ENCODE data around the gene PTTG2. TPM values are rescaled to one million over a fixed set of nuclear protein-coding genes. Genes with fewer than 3 reads are reported as not detected.

PTTG2 gene
- total RNA-seq, 4 donors from 2014 or later, result 2.0 TPM; not detected in 3

DNA sequence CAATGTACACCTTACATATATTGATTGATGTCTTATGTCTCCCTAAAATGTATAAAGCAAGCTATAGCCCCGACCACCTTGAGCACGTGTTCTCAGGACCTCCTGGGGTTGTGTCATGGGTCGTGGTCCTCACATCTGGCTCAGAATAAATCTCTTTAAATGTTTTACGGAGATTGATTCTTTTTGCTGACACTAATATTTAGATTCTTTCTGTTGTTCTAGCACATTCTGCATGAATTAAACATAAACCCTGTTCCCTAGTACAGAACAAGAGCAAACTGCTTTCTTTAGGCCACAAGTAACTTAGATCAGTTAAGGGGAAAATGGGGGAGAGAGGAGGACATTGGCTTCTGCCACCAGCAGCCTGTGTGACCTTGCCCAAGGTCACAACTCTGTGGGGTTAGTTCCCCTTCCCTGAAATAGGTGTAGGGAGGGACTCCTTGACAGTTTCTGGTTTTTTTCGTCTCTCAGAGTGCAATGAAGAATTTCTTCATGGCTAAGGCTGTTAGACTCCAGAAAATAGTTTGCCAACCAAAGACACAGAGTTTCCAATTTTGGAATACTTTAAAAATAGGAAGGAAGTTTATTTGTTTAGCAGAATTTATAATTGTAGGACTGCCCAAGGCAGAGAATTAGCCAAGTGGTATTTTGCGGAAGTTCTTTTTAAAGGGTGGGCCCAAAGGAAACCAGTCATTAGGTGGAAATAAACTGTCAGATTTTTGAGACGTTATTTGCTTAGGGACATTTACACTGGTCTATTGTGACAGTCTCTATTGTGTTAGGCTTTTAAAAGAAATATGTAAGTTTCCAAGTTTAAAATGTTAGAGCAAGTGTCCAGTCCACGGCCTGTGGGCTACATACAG lies 29.4 kb downstream of the PTTG2 start:
- Histone ChIP-seq H3K27ac (peak overlapping the region; percentile 90 to 98 (median 96)), H3K4me3 (replicated peaks in 1 of 3) (no peak overlapping the region), H3K9me3 (no peaks in the 10 kb centered on the region), H3K27me3 (no peaks in the 10 kb centered on the region), H3K36me3 (no peaks in the 10 kb centered on the region), H3K4me1 (peaks cover 76 to 87% of the 10 kb centered on the region in 2 donors)
- TF ChIP-seq, protein P1, sequence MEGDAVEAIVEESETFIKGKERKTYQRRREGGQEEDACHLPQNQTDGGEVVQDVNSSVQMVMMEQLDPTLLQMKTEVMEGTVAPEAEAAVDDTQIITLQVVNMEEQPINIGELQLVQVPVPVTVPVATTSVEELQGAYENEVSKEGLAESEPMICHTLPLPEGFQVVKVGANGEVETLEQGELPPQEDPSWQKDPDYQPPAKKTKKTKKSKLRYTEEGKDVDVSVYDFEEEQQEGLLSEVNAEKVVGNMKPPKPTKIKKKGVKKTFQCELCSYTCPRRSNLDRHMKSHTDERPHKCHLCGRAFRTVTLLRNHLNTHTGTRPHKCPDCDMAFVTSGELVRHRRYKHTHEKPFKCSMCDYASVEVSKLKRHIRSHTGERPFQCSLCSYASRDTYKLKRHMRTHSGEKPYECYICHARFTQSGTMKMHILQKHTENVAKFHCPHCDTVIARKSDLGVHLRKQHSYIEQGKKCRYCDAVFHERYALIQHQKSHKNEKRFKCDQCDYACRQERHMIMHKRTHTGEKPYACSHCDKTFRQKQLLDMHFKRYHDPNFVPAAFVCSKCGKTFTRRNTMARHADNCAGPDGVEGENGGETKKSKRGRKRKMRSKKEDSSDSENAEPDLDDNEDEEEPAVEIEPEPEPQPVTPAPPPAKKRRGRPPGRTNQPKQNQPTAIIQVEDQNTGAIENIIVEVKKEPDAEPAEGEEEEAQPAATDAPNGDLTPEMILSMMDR (IDR thresholded peaks at IDR 0.05), result no peak
- no peak for TF ChIP-seq POLR2A (IDR thresholded peaks at IDR 0.05)
- intact Hi-C loops (cut with DNase I), result no loop called here
- WGBS, 2 donors, result 39 to 45% methylated on average over 8 of the region's 8 CpGs
- no peak for DNase-seq

DNA sequence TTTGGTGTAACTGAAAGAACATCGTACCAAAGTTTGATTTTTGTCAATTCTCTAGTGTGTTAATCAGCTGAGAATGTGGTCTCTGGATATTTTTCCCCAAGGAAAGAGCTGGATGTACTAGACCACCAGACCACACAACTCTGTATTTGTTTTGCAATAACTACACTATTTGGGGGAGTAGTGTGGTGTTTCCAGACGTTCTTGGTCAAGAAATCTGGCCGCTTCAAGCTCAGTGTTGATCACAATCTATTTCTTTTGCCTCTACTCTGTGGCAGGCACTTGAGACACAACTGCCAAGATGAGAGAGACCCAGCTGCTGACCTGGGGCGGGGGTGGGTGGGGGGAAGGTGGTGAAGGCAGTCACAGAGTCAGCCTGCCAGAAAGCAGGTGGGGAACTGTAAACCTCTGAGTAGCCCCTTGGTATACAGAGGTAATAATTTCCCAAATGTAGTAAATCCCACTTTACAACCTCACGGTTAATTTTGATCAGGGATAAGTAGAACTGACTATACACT lies 30.6 kb downstream of the PTTG2 start:
- Histone ChIP-seq H3K27ac (peak overlapping the region; percentile 90 to 98 (median 96)), H3K4me3 (replicated peaks in 1 of 3) (no peak overlapping the region), H3K4me1 (peaks cover 87 to 93% of the 10 kb centered on the region in 2 donors), H3K27me3 (no peaks in the 10 kb centered on the region), H3K9me3 (no peaks in the 10 kb centered on the region), H3K36me3 (no peaks in the 10 kb centered on the region)
- no peak for TF ChIP-seq POLR2A (IDR thresholded peaks at IDR 0.05)
- TF ChIP-seq, protein P1 (IDR thresholded peaks at IDR 0.05), result no peak
- WGBS, 2 donors, result 49 to 51% methylated on average over 5 of the region's 5 CpGs
- DNase-seq, result no peak
- intact Hi-C loops (cut with DNase I), result no loop called here

DNA sequence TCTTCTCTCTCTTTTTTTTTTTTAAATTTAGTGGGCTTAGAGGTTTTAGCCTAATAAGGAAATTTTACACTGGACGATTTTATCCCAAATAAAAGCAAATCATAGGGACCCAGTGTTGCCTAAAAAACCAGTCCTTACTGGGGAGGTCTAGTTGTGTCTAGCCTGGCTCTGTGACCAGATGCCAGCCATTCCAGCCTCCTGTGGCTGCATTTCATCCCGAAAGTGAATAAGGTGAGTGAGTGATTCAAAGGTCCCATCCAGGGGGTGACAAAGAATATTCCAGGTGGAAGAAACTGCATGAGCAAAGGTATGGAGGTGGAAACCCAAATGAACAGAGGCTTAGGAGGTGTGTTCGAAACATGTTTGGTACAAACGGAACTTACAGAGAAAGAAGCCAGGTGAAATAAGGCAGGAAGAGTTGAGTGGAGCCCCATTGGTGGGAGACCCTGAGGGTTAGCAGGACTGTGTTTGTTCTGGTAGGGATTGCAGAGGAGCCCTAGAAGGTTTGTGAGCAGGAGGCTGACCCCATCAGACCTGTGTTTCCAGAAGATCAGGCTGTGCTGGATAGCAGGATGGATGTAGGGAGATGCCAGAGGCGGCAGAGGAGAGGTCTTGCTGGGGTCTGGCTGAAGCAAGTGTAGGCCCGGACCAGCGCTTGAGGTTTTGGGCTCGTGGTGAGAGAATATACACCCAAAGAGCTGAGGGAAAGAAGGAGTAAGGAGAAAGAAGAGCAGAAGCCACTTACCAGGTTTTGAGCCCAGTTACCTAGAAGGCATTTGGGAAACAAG lies 31.6 kb downstream of the PTTG2 start:
- intact Hi-C loops (cut with DNase I), result no loop called here
- peak in 1 of 2 donors; percentile 57 for DNase-seq
- H3K27me3 ChIP-seq, result no peaks in the 10 kb centered on the region
- no peak for TF ChIP-seq POLR2A (IDR thresholded peaks at IDR 0.05)
- TF ChIP-seq, protein P1 (IDR thresholded peaks at IDR 0.05), result no peak
- H3K36me3 ChIP-seq, result no peaks in the 10 kb centered on the region
- no peaks in the 10 kb centered on the region for H3K9me3 ChIP-seq
- peak overlapping the region; percentile 90 to 98 (median 96) for H3K27ac ChIP-seq
- H3K4me3 ChIP-seq (replicated peaks in 1 of 3), result no peak overlapping the region
- H3K4me1 ChIP-seq, result peaks cover 89 to 93% of the 10 kb centered on the region in 2 donors
- WGBS, 2 donors, result 77% methylated on average over 8 of the region's 8 CpGs

DNA sequence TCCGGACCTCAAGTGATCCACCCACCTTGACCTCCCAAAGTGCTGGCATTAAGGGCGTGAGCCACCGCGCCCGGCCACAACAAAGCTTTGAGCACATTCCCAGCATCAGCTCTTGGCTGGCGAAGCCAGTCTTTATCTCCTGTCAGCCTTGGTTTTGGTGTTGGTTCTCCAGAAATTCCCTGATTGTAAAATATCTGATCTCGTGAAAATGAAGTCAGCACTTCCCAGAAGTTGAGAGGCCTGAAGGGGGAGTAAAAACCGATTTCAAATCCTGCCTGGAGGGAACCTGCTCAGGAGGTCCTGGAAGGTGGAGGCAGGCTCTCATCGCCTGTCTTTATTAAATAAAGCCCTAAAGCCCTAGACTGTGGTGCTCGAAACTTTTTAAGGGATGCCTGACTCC lies 33.6 kb downstream of the PTTG2 start:
- peak overlapping the region; percentile 90 to 98 (median 96) for H3K27ac ChIP-seq
- H3K9me3 ChIP-seq, result no peaks in the 10 kb centered on the region
- H3K36me3 ChIP-seq, result no peaks in the 10 kb centered on the region
- TF ChIP-seq POLR2A (IDR thresholded peaks at IDR 0.05), result peak in 1 of 2 donors; percentile 19
- TF ChIP-seq, protein P1 (IDR thresholded peaks at IDR 0.05), result no peak
- WGBS, 2 donors, result 54 to 56% methylated on average over 8 to 10 of the region's 10 CpGs
- no peak overlapping the region for H3K4me3 ChIP-seq (replicated peaks in 1 of 3)
- peak; percentile 53 for DNase-seq
- no peaks in the 10 kb centered on the region for H3K27me3 ChIP-seq
- intact Hi-C loops (cut with DNase I), result no loop called here
- peaks cover 79 to 93% of the 10 kb centered on the region in 2 donors for H3K4me1 ChIP-seq

Measured in thyroid gland (tissue), 4 donors.